Endothelial cell of umbilical vein (primary cell): ENCODE measurements around the gene ATPAF1. TPM values are rescaled to one million over a fixed set of nuclear protein-coding genes. Genes with fewer than 3 reads are reported as not detected.

Source experiments
- BruUV-seq: library from RNA; stranded (reverse); fragments of 400-500 nt; replicated peaks from 2 replicates; lab custom pipeline; 2021; lab: Mats Ljungman, UMichigan
- CTCF ChIA-PET: fragments of 300-600, 350-600 bp; sonication (Branson Sonifier 250); formaldehyde crosslinking; loops from one replicate; lab custom pipeline; 2021; ENCODE audit warnings: antibody characterized with exemption, inconsistent platforms; lab: Charles Lee
- POLR2A ChIA-PET: fragments of 300-600, 350-600 bp; sonication (Branson Sonifier 250); formaldehyde crosslinking; loops from one replicate; lab custom pipeline; 2021; ENCODE audit warnings: antibody characterized with exemption, inconsistent platforms; lab: Charles Lee
- DNase-seq: peaks from one replicate; pipeline ENCODE4 v3.0.0-alpha.2; 2011; ENCODE audit warnings: low read depth, low spot score
- FAIRE-seq: peaks from 2 replicates; lab custom pipeline; 2011; peaks lifted over from hg19 to GRCh38; lab: Jason Lieb, UNC
- H2AFZ ChIP-seq: 2 replicates; pipeline ENCODE4 v1.6.0; 2012; ENCODE audit warnings: low read depth, low read length, control low read depth, inconsistent platforms
- H3K27ac ChIP-seq: 2 replicates; pipeline ENCODE4 v1.5.1; 2011; ENCODE audit warnings: low read depth, mild to moderate bottlenecking, control low read depth, low read length, moderate library complexity; ENCODE audit not compliant: insufficient read depth
- H3K27me3 ChIP-seq, 2 experiments: 2 replicates each; pipeline versions ENCODE4 v1.6.0 to v1.6.1; 2011; ENCODE audit warnings: low read length in 2 of 2, mixed read lengths in 1 of 2; ENCODE audit not compliant: control insufficient read depth in 2 of 2, insufficient read depth in 2 of 2
- H3K36me3 ChIP-seq, 2 experiments: 2 replicates in 1 of 2; 3 replicates in 1 of 2; pipeline ENCODE4 v1.5.1; 2011; ENCODE audit warnings: low read length in 2 of 2, mild to moderate bottlenecking in 1 of 2, moderate library complexity in 1 of 2; ENCODE audit not compliant: control insufficient read depth in 2 of 2, insufficient read depth in 2 of 2; ENCODE audit errors: extremely low read depth in 1 of 2
- H3K4me1 ChIP-seq: 3 replicates; pipeline ENCODE4 v1.5.1; 2011; ENCODE audit warnings: mild to moderate bottlenecking, low read length; ENCODE audit not compliant: control insufficient read depth, insufficient read depth; ENCODE audit errors: extremely low read depth
- H3K4me2 ChIP-seq: 2 replicates; pipeline ENCODE4 v1.6.1; 2011; ENCODE audit warnings: low read length, control low read depth, mixed read lengths; ENCODE audit not compliant: insufficient read depth
- H3K4me3 ChIP-seq, 3 experiments: fragments of 200-600 bp in 1 of 3; sonication (generic), shearing (Covaris generic) in 1 of 3; replicated peaks in 1 of 3; 2 replicates each; pipeline ENCODE4 v1.5.1; 2011 to 2016; ENCODE audit warnings: control low read depth in 3 of 3, low read length in 3 of 3, mild to moderate bottlenecking in 2 of 3, inconsistent platforms in 1 of 3, low read depth in 1 of 3, moderate library complexity in 1 of 3; ENCODE audit not compliant: insufficient read depth in 1 of 3
- H3K79me2 ChIP-seq: 2 replicates; pipeline ENCODE4 v1.6.0; 2012; ENCODE audit warnings: low read length, inconsistent platforms; ENCODE audit not compliant: control insufficient read depth, insufficient read depth
- H3K9ac ChIP-seq: replicated peaks from 2 replicates; pipeline ENCODE3; 2011; ENCODE audit warnings: low read length, control low read depth; ENCODE audit not compliant: insufficient read depth; ENCODE audit errors: extremely low read depth
- H3K9me1 ChIP-seq: replicated peaks from 3 replicates; pipeline ENCODE4 v1.6.0; 2011; ENCODE audit warnings: mild to moderate bottlenecking, low read length; ENCODE audit not compliant: control insufficient read depth, insufficient read depth; ENCODE audit errors: extremely low read depth
- H3K9me3 ChIP-seq: replicated peaks from 2 replicates; pipeline ENCODE4 v1.5.1; 2012; ENCODE audit warnings: low read length, inconsistent platforms; ENCODE audit not compliant: control insufficient read depth, insufficient read depth
- H4K20me1 ChIP-seq: replicated peaks from 2 replicates; pipeline ENCODE3; 2011; ENCODE audit warnings: mild to moderate bottlenecking, low read length; ENCODE audit not compliant: control insufficient read depth, insufficient read depth; ENCODE audit errors: extremely low read depth
- CTCF ChIP-seq, 2 donors: IDR thresholded peaks; 1 replicate in 1 of 2; 2 replicates in 1 of 2; pipeline ENCODE4 v1.5.1; 2011; ENCODE audit warnings: low read length in 2 of 2, mild to moderate bottlenecking in 2 of 2, moderate library complexity in 2 of 2, control low read depth in 1 of 2, inconsistent platforms in 1 of 2, low read depth in 1 of 2; ENCODE audit not compliant: insufficient read depth in 1 of 2; ENCODE audit errors: extremely low read depth in 1 of 2
- EZH2 ChIP-seq: IDR thresholded peaks from 2 replicates; pipeline ENCODE4 v1.6.1; 2012; ENCODE audit warnings: borderline replicate concordance, low read depth, mild to moderate bottlenecking, moderate library complexity, low read length, inconsistent platforms; ENCODE audit not compliant: severe bottlenecking
- FOS ChIP-seq: IDR thresholded peaks from 2 replicates; pipeline ENCODE4 v1.6.1; 2011; ENCODE audit warnings: mild to moderate bottlenecking, low read length, moderate library complexity, borderline replicate concordance; ENCODE audit not compliant: insufficient read depth
- GATA2 ChIP-seq: IDR thresholded peaks from 2 replicates; pipeline ENCODE4 v1.7.0; 2011; ENCODE audit warnings: low read depth, mild to moderate bottlenecking, moderate library complexity, mixed read lengths, low read length; ENCODE audit not compliant: insufficient read length, insufficient read depth
- JUN ChIP-seq: IDR thresholded peaks from 2 replicates; pipeline ENCODE4 v1.6.1; 2011; ENCODE audit warnings: borderline replicate concordance, low read depth; ENCODE audit not compliant: insufficient read length, insufficient read depth
- MYC ChIP-seq: IDR thresholded peaks from one replicate; pipeline ENCODE4 v1.6.1; 2011; ENCODE audit warnings: mild to moderate bottlenecking, low read depth, low read length
- POLR2A ChIP-seq: IDR thresholded peaks from 2 replicates; pipeline ENCODE4 v1.6.1; 2012; ENCODE audit warnings: low read depth, mild to moderate bottlenecking, control low read depth, low read length
- POLR2AphosphoS5 ChIP-seq: IDR thresholded peaks from 2 replicates; pipeline ENCODE4 v1.6.1; 2012; ENCODE audit warnings: low read depth, mild to moderate bottlenecking, control low read depth, low read length, moderate library complexity; ENCODE audit not compliant: insufficient read depth
- dilution Hi-C: fragments of 300-500 bp; cut with MboI; formaldehyde crosslinking; loops from one replicate; pipeline ENCODE4 v1.15.0; 2019; ENCODE audit warnings: low sequenced_read_pairs; ENCODE audit not compliant: extremely low pct_ligation_motif_present
- intact Hi-C: fragments of 100-400 bp; cut with micrococcal nuclease; formaldehyde crosslinking; loops from one replicate; pipeline ENCODE4 v1.10.0; 2022
- polyA plus RNA-seq, 4 experiments: library from polyadenylated mRNA; depleted of rRNA in 3 of 4; stranded (reverse) in 3 of 4; unstranded in 1 of 4; fragments of >200 nt; gene quantifications; 2 replicates each; pipeline versions ENCODE4 v1.2.1 to v1.2.3, GENCODE V29; 2011 to 2012; ENCODE audit warnings: missing spikeins in 1 of 4
- total RNA-seq: library from RNA; stranded (reverse); gene quantifications from 2 replicates; pipeline ENCODE4 v1.2.3, GENCODE V29; 2021
- TF ChIP-seq, protein P1 (sequence below): IDR thresholded peaks from 2 replicates; pipeline ENCODE4 v1.6.1; 2011; ENCODE audit not compliant: insufficient read depth, insufficient read length

ATPAF1 gene
- total and polyA plus RNA-seq, 2 donors (not counting 3 experiments of a cell fraction or from before 2014, with no cell fraction given): 28.3 to 29.6 TPM

GRCh38 chr1:46592823-46593222, 75.3 kb downstream of the ATPAF1 start:
- intact Hi-C loops: no loop called here
- no peak overlapping the region for H3K4me3 ChIP-seq
- FAIRE-seq: no peak
- H3K79me2 ChIP-seq: no peaks in the 10 kb centered on the region
- peaks cover 5 to 13% of the 10 kb centered on the region in 2 experiments for H3K36me3 ChIP-seq
- ChIA-PET POLR2A (no interaction called here), CTCF (no interaction called here)
- dilution Hi-C loops: no loop called here
- BruUV-seq: no TSS peak
- no peaks in the 10 kb centered on the region for H3K4me1 ChIP-seq
- H3K9me1 ChIP-seq: no peaks in the 10 kb centered on the region
- no peak overlapping the region for H2AFZ ChIP-seq
- no peaks in the 10 kb centered on the region for H3K9me3 ChIP-seq
- no peak overlapping the region for H3K9ac ChIP-seq
- no peak for TF ChIP-seq POLR2AphosphoS5
- no peak for TF ChIP-seq CTCF (IDR thresholded peaks at IDR 0.05; ENCODE audit: extremely low read depth in 1 of 2, insufficient read depth in 1 of 2, low read depth in 1 of 2, low read length in 2 of 2)
- no peak for TF ChIP-seq EZH2
- TF ChIP-seq FOS: no peak
- no peak for TF ChIP-seq JUN
- TF ChIP-seq, protein P1, sequence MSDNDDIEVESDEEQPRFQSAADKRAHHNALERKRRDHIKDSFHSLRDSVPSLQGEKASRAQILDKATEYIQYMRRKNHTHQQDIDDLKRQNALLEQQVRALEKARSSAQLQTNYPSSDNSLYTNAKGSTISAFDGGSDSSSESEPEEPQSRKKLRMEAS: no peak
- no peak for TF ChIP-seq POLR2A
- no peak for TF ChIP-seq GATA2
- TF ChIP-seq MYC: no peak
- no peaks in the 10 kb centered on the region for H3K27me3 ChIP-seq
- no peak for DNase-seq
- no peak overlapping the region for H3K27ac ChIP-seq
- H3K4me2 ChIP-seq: no peak overlapping the region
- no peaks in the 10 kb centered on the region for H4K20me1 ChIP-seq
